ENCODE results near the gene BMPR2.

GRCh38 chr2:202327858-202328257 lies 48.3 kb upstream of the BMPR2 start:
- TF ChIP-seq, protein P1, sequence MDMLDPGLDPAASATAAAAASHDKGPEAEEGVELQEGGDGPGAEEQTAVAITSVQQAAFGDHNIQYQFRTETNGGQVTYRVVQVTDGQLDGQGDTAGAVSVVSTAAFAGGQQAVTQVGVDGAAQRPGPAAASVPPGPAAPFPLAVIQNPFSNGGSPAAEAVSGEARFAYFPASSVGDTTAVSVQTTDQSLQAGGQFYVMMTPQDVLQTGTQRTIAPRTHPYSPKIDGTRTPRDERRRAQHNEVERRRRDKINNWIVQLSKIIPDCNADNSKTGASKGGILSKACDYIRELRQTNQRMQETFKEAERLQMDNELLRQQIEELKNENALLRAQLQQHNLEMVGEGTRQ (IDR thresholded peaks at IDR 0.05; ENCODE audit: low read length): no peak
- TF ChIP-seq, protein P2, sequence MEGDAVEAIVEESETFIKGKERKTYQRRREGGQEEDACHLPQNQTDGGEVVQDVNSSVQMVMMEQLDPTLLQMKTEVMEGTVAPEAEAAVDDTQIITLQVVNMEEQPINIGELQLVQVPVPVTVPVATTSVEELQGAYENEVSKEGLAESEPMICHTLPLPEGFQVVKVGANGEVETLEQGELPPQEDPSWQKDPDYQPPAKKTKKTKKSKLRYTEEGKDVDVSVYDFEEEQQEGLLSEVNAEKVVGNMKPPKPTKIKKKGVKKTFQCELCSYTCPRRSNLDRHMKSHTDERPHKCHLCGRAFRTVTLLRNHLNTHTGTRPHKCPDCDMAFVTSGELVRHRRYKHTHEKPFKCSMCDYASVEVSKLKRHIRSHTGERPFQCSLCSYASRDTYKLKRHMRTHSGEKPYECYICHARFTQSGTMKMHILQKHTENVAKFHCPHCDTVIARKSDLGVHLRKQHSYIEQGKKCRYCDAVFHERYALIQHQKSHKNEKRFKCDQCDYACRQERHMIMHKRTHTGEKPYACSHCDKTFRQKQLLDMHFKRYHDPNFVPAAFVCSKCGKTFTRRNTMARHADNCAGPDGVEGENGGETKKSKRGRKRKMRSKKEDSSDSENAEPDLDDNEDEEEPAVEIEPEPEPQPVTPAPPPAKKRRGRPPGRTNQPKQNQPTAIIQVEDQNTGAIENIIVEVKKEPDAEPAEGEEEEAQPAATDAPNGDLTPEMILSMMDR (IDR thresholded peaks at IDR 0.05; ENCODE audit: control extremely low read depth in 1 of 3, insufficient read depth in 1 of 3, low read depth in 1 of 3, low read length in 3 of 3): no peak
- TF ChIP-seq POLR2A (IDR thresholded peaks at IDR 0.05; ENCODE audit: control extremely low read depth in 1 of 2, low read depth in 2 of 2, low read length in 2 of 2): no peak
- no peak for TF ChIP-seq CBX8 (IDR thresholded peaks at IDR 0.05; ENCODE audit: borderline replicate concordance, low read depth, low read length)
- no peak for TF ChIP-seq TBP (IDR thresholded peaks at IDR 0.05; ENCODE audit: low read depth, low read length)
- no peak for TF ChIP-seq EGR1 (IDR thresholded peaks at IDR 0.05; ENCODE audit: borderline replicate concordance, low read depth, low read length)
